Endothelial cell of umbilical vein (primary cell): Measurements from ENCODE around the gene C2CD5. TPM values are rescaled to one million over a fixed set of nuclear protein-coding genes. Genes with fewer than 3 reads are reported as not detected.

ENCODE experiments used
- BruUV-seq: library from RNA; stranded (reverse); fragments of 400-500 nt; replicated peaks from 2 replicates; lab custom pipeline; 2021; lab: Mats Ljungman, UMichigan
- CTCF ChIA-PET: fragments of 300-600, 350-600 bp; sonication (Branson Sonifier 250); formaldehyde crosslinking; loops from one replicate; lab custom pipeline; 2021; ENCODE audit warnings: antibody characterized with exemption, inconsistent platforms; lab: Charles Lee
- POLR2A ChIA-PET: fragments of 300-600, 350-600 bp; sonication (Branson Sonifier 250); formaldehyde crosslinking; loops from one replicate; lab custom pipeline; 2021; ENCODE audit warnings: antibody characterized with exemption, inconsistent platforms; lab: Charles Lee
- DNase-seq: peaks from one replicate; pipeline ENCODE4 v3.0.0-alpha.2; 2011; ENCODE audit warnings: low read depth, low spot score
- FAIRE-seq: peaks from 2 replicates; lab custom pipeline; 2011; peaks lifted over from hg19 to GRCh38; lab: Jason Lieb, UNC
- H2AFZ ChIP-seq: 2 replicates; pipeline ENCODE4 v1.6.0; 2012; ENCODE audit warnings: low read depth, low read length, control low read depth, inconsistent platforms
- H3K27ac ChIP-seq: 2 replicates; pipeline ENCODE4 v1.5.1; 2011; ENCODE audit warnings: low read depth, mild to moderate bottlenecking, control low read depth, low read length, moderate library complexity; ENCODE audit not compliant: insufficient read depth
- H3K27me3 ChIP-seq, 2 experiments: 2 replicates each; pipeline versions ENCODE4 v1.6.0 to v1.6.1; 2011; ENCODE audit warnings: low read length in 2 of 2, mixed read lengths in 1 of 2; ENCODE audit not compliant: control insufficient read depth in 2 of 2, insufficient read depth in 2 of 2
- H3K36me3 ChIP-seq, 2 experiments: 2 replicates in 1 of 2; 3 replicates in 1 of 2; pipeline ENCODE4 v1.5.1; 2011; ENCODE audit warnings: low read length in 2 of 2, mild to moderate bottlenecking in 1 of 2, moderate library complexity in 1 of 2; ENCODE audit not compliant: control insufficient read depth in 2 of 2, insufficient read depth in 2 of 2; ENCODE audit errors: extremely low read depth in 1 of 2
- H3K4me1 ChIP-seq: 3 replicates; pipeline ENCODE4 v1.5.1; 2011; ENCODE audit warnings: mild to moderate bottlenecking, low read length; ENCODE audit not compliant: control insufficient read depth, insufficient read depth; ENCODE audit errors: extremely low read depth
- H3K4me2 ChIP-seq: 2 replicates; pipeline ENCODE4 v1.6.1; 2011; ENCODE audit warnings: low read length, control low read depth, mixed read lengths; ENCODE audit not compliant: insufficient read depth
- H3K4me3 ChIP-seq, 3 experiments: fragments of 200-600 bp in 1 of 3; sonication (generic), shearing (Covaris generic) in 1 of 3; replicated peaks in 1 of 3; 2 replicates each; pipeline ENCODE4 v1.5.1; 2011 to 2016; ENCODE audit warnings: control low read depth in 3 of 3, low read length in 3 of 3, mild to moderate bottlenecking in 2 of 3, inconsistent platforms in 1 of 3, low read depth in 1 of 3, moderate library complexity in 1 of 3; ENCODE audit not compliant: insufficient read depth in 1 of 3
- H3K79me2 ChIP-seq: 2 replicates; pipeline ENCODE4 v1.6.0; 2012; ENCODE audit warnings: low read length, inconsistent platforms; ENCODE audit not compliant: control insufficient read depth, insufficient read depth
- H3K9ac ChIP-seq: replicated peaks from 2 replicates; pipeline ENCODE3; 2011; ENCODE audit warnings: low read length, control low read depth; ENCODE audit not compliant: insufficient read depth; ENCODE audit errors: extremely low read depth
- H3K9me1 ChIP-seq: replicated peaks from 3 replicates; pipeline ENCODE4 v1.6.0; 2011; ENCODE audit warnings: mild to moderate bottlenecking, low read length; ENCODE audit not compliant: control insufficient read depth, insufficient read depth; ENCODE audit errors: extremely low read depth
- H3K9me3 ChIP-seq: replicated peaks from 2 replicates; pipeline ENCODE4 v1.5.1; 2012; ENCODE audit warnings: low read length, inconsistent platforms; ENCODE audit not compliant: control insufficient read depth, insufficient read depth
- H4K20me1 ChIP-seq: replicated peaks from 2 replicates; pipeline ENCODE3; 2011; ENCODE audit warnings: mild to moderate bottlenecking, low read length; ENCODE audit not compliant: control insufficient read depth, insufficient read depth; ENCODE audit errors: extremely low read depth
- CTCF ChIP-seq, 2 donors: IDR thresholded peaks; 1 replicate in 1 of 2; 2 replicates in 1 of 2; pipeline ENCODE4 v1.5.1; 2011; ENCODE audit warnings: low read length in 2 of 2, mild to moderate bottlenecking in 2 of 2, moderate library complexity in 2 of 2, control low read depth in 1 of 2, inconsistent platforms in 1 of 2, low read depth in 1 of 2; ENCODE audit not compliant: insufficient read depth in 1 of 2; ENCODE audit errors: extremely low read depth in 1 of 2
- EZH2 ChIP-seq: IDR thresholded peaks from 2 replicates; pipeline ENCODE4 v1.6.1; 2012; ENCODE audit warnings: borderline replicate concordance, low read depth, mild to moderate bottlenecking, moderate library complexity, low read length, inconsistent platforms; ENCODE audit not compliant: severe bottlenecking
- FOS ChIP-seq: IDR thresholded peaks from 2 replicates; pipeline ENCODE4 v1.6.1; 2011; ENCODE audit warnings: mild to moderate bottlenecking, low read length, moderate library complexity, borderline replicate concordance; ENCODE audit not compliant: insufficient read depth
- GATA2 ChIP-seq: IDR thresholded peaks from 2 replicates; pipeline ENCODE4 v1.7.0; 2011; ENCODE audit warnings: low read depth, mild to moderate bottlenecking, moderate library complexity, mixed read lengths, low read length; ENCODE audit not compliant: insufficient read length, insufficient read depth
- JUN ChIP-seq: IDR thresholded peaks from 2 replicates; pipeline ENCODE4 v1.6.1; 2011; ENCODE audit warnings: borderline replicate concordance, low read depth; ENCODE audit not compliant: insufficient read length, insufficient read depth
- MAX ChIP-seq: IDR thresholded peaks from 2 replicates; pipeline ENCODE4 v1.6.1; 2011; ENCODE audit not compliant: insufficient read depth, insufficient read length
- MYC ChIP-seq: IDR thresholded peaks from one replicate; pipeline ENCODE4 v1.6.1; 2011; ENCODE audit warnings: mild to moderate bottlenecking, low read depth, low read length
- POLR2A ChIP-seq: IDR thresholded peaks from 2 replicates; pipeline ENCODE4 v1.6.1; 2012; ENCODE audit warnings: low read depth, mild to moderate bottlenecking, control low read depth, low read length
- POLR2AphosphoS5 ChIP-seq: IDR thresholded peaks from 2 replicates; pipeline ENCODE4 v1.6.1; 2012; ENCODE audit warnings: low read depth, mild to moderate bottlenecking, control low read depth, low read length, moderate library complexity; ENCODE audit not compliant: insufficient read depth
- dilution Hi-C: fragments of 300-500 bp; cut with MboI; formaldehyde crosslinking; loops from one replicate; pipeline ENCODE4 v1.15.0; 2019; ENCODE audit warnings: low sequenced_read_pairs; ENCODE audit not compliant: extremely low pct_ligation_motif_present
- intact Hi-C: fragments of 100-400 bp; cut with micrococcal nuclease; formaldehyde crosslinking; loops from one replicate; pipeline ENCODE4 v1.10.0; 2022
- polyA plus RNA-seq, 4 experiments: library from polyadenylated mRNA; depleted of rRNA in 3 of 4; stranded (reverse) in 3 of 4; unstranded in 1 of 4; fragments of >200 nt; gene quantifications; 2 replicates each; pipeline versions ENCODE4 v1.2.1 to v1.2.3, GENCODE V29; 2011 to 2012; ENCODE audit warnings: missing spikeins in 1 of 4
- total RNA-seq: library from RNA; stranded (reverse); gene quantifications from 2 replicates; pipeline ENCODE4 v1.2.3, GENCODE V29; 2021

C2CD5 gene
- total and polyA plus RNA-seq, 2 donors (not counting 3 experiments of a cell fraction or from before 2014, with no cell fraction given): 12.9 to 32.9 TPM

GRCh38 chr12:22577667-22578066 lies 33.3 kb upstream of the C2CD5 start:
- DNase-seq: no peak
- Histone ChIP-seq H3K27ac (no peak overlapping the region), H3K4me3 (no peak overlapping the region), H3K36me3 (no peaks in the 10 kb centered on the region), H3K4me1 (no peaks in the 10 kb centered on the region), H3K9me3 (no peaks in the 10 kb centered on the region), H2AFZ (no peak overlapping the region), H4K20me1 (no peaks in the 10 kb centered on the region), H3K79me2 (no peaks in the 10 kb centered on the region), H3K27me3 (no peaks in the 10 kb centered on the region), H3K9me1 (no peaks in the 10 kb centered on the region), H3K4me2 (no peak overlapping the region), H3K9ac (no peak overlapping the region)
- no peak for TF ChIP-seq GATA2
- no peak for TF ChIP-seq JUN
- TF ChIP-seq MYC: no peak
- no peak for TF ChIP-seq FOS
- TF ChIP-seq EZH2: no peak
- no peak for TF ChIP-seq POLR2AphosphoS5
- no peak for TF ChIP-seq POLR2A
- TF ChIP-seq MAX: no peak
- no peak for TF ChIP-seq CTCF (IDR thresholded peaks at IDR 0.05; ENCODE audit: extremely low read depth in 1 of 2, insufficient read depth in 1 of 2, low read depth in 1 of 2, low read length in 2 of 2)
- BruUV-seq: no TSS peak
- FAIRE-seq: no peak
- intact Hi-C loops: no loop called here
- ChIA-PET CTCF (interaction anchor here (0.7 to 1.8 kb wide), 2 partner anchors 13 to 118 kb away, joined by 3 to 9 read pairs; no protein-coding TSS in a partner anchor), POLR2A (no interaction called here)
- dilution Hi-C loops: no loop called here
